Measurements from ENCODE around the gene NCOR1. TPM values are rescaled to one million over a fixed set of nuclear protein-coding genes. Genes with fewer than 3 reads are reported as not detected.
A peak's percentile ranks its signal among the peaks of the same experiment; 100 is the strongest.

NCOR1 gene
- total and polyA plus RNA-seq, 10 of the 15 experiments (the other 5 are each of a cell fraction or from before 2014, with no cell fraction given), result 34.5 to 135 (median 82.9) TPM

DNA sequence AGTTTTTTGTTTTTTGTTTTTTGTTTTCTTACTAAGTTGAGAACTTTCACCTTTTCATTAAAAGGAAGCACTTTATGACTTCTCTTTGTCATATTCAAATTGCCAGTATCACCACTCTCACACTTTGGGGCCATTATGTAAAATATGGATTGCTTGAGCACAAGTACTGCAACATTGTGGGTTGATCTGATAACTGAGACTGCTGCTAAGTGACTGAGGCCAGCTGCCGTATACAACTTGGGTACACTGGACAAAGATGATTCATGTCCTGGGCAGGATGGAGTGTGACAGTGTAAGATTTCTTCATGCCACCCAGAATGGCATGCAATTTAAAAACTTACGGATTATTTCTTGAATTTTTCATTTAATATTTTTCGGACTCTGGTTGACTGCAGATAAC, 207.9 kb downstream of the NCOR1 start:
- TF ChIP-seq HDGF (IDR thresholded peaks at IDR 0.05) (no peak), ATF2 (IDR thresholded peaks at IDR 0.05; ENCODE audit: low read length) (no peak), BRCA1 (IDR thresholded peaks at IDR 0.05; ENCODE audit: low read depth, low read length) (no peak), HDAC6 (IDR thresholded peaks at IDR 0.05; ENCODE audit: unreplicated experiment) (no peak), HSF1 (IDR thresholded peaks at IDR 0.05; ENCODE audit: low read depth, low read length) (no peak), KLF5 (IDR thresholded peaks at IDR 0.05; ENCODE audit: partially characterized antibody) (no peak)
- TF ChIP-seq, protein P1, sequence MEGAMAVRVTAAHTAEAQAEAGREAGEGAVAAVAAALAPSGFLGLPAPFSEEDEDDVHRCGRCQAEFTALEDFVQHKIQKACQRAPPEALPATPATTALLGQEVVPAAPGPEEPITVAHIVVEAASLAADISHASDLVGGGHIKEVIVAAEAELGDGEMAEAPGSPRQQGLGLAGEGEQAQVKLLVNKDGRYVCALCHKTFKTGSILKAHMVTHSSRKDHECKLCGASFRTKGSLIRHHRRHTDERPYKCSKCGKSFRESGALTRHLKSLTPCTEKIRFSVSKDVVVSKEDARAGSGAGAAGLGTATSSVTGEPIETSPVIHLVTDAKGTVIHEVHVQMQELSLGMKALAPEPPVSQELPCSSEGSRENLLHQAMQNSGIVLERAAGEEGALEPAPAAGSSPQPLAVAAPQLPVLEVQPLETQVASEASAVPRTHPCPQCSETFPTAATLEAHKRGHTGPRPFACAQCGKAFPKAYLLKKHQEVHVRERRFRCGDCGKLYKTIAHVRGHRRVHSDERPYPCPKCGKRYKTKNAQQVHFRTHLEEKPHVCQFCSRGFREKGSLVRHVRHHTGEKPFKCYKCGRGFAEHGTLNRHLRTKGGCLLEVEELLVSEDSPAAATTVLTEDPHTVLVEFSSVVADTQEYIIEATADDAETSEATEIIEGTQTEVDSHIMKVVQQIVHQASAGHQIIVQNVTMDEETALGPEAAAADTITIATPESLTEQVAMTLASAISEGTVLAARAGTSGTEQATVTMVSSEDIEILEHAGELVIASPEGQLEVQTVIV (IDR thresholded peaks at IDR 0.05; ENCODE audit: borderline replicate concordance, partially characterized antibody), result no peak
- TF ChIP-seq, protein P2, sequence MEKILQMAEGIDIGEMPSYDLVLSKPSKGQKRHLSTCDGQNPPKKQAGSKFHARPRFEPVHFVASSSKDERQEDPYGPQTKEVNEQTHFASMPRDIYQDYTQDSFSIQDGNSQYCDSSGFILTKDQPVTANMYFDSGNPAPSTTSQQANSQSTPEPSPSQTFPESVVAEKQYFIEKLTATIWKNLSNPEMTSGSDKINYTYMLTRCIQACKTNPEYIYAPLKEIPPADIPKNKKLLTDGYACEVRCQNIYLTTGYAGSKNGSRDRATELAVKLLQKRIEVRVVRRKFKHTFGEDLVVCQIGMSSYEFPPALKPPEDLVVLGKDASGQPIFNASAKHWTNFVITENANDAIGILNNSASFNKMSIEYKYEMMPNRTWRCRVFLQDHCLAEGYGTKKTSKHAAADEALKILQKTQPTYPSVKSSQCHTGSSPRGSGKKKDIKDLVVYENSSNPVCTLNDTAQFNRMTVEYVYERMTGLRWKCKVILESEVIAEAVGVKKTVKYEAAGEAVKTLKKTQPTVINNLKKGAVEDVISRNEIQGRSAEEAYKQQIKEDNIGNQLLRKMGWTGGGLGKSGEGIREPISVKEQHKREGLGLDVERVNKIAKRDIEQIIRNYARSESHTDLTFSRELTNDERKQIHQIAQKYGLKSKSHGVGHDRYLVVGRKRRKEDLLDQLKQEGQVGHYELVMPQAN (conservative IDR thresholded peaks at IDR 0.05), result no peak
- TF ChIP-seq, protein P3, sequence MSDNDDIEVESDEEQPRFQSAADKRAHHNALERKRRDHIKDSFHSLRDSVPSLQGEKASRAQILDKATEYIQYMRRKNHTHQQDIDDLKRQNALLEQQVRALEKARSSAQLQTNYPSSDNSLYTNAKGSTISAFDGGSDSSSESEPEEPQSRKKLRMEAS (IDR thresholded peaks at IDR 0.05; ENCODE audit: low read depth, low read length), result no peak
- H3K79me2 ChIP-seq (ENCODE audit: control insufficient read depth, insufficient read depth, low read length), result no peaks in the 10 kb centered on the region
- BruUV-seq (replicated peaks), result no TSS peak

More for the DNA sequence above, 207.9 kb downstream of the NCOR1 start:
- ChIA-PET RAD21 (ENCODE audit: unreplicated experiment) (no interaction called here), SMC1A (ENCODE audit: uncharacterized antibody, unreplicated experiment) (interaction anchor here (1.0 kb wide), 1 partner anchor 8 kb away, joined by 3 read pairs; no protein-coding TSS in a partner anchor), POLR2A (no interaction called here), CTCF (interaction anchor here (1.5 kb wide), 1 partner anchor 9 kb away, joined by 3 read pairs; no protein-coding TSS in a partner anchor)
- intact Hi-C loops (cut with micrococcal nuclease; ENCODE audit: unreplicated experiment), result no loop called here
- Histone ChIP-seq H3K36me3 (ENCODE audit: control insufficient read depth in 2 of 2, insufficient read depth in 2 of 2, low read length in 1 of 2) (peaks cover 3 to 5% of the 10 kb centered on the region in 2 experiments; a peak in 2 of 4 replicates), H3K9me3 (replicated peaks; ENCODE audit: control insufficient read depth, insufficient read depth, low read length) (no peaks in the 10 kb centered on the region; the same call in 2 of the 3 replicates), H3K27ac (ENCODE audit: control insufficient read depth, insufficient read depth) (no peak overlapping the region), H3K4me2 (ENCODE audit: control insufficient read depth, insufficient read depth) (no peak overlapping the region), H3K4me3 (no peak overlapping the region), H3K9ac (ENCODE audit: control insufficient read depth, insufficient read depth, low read length) (no peak overlapping the region), H3K27me3 (replicated peaks in 1 of 2; ENCODE audit: control insufficient read depth in 2 of 2, insufficient read depth in 2 of 2, low read length in 1 of 2) (no peaks in the 10 kb centered on the region), H4K20me1 (ENCODE audit: control insufficient read depth, insufficient read depth) (no peaks in the 10 kb centered on the region), H2AFZ (ENCODE audit: control insufficient read depth, low read depth, low read length) (no peak overlapping the region), H3K4me1 (ENCODE audit: control insufficient read depth, insufficient read depth, low read length) (no peaks in the 10 kb centered on the region)
- FAIRE-seq, result no peak
- in situ Hi-C loops (cut with MboI), result no loop called here
- no peak for DNase-seq (ENCODE audit: low read depth, low spot score)
- WGBS (ENCODE audit: insufficient coverage, insufficient replicate concordance, low lambda C conversion rate, missing lambda C conversion rate), result 94% methylated on average over 3 of the region's 3 CpGs
- ATAC-seq, result peak; percentile 69

All from GM12878 (cell line).